Uterus (tissue), 2 donors: Measurements from ENCODE around the gene CNTNAP5.

ENCODE experiments used
- CTCF ChIP-seq, 4 experiments: fragments of 200-600 bp in 2 of 4; fragments of 450-650 bp in 2 of 4; sonication (generic) in 2 of 4; IDR thresholded peaks; one replicate each; pipeline ENCODE4 v1.5.1; 2016 to 2019; ENCODE audit warnings: antibody characterized with exemption in 4 of 4, mild to moderate bottlenecking in 2 of 4, moderate library complexity in 1 of 4
- POLR2A ChIP-seq, 2 donors: fragments of 450-650 bp; IDR thresholded peaks; one replicate each; pipeline ENCODE4 v1.6.1; 2016; ENCODE audit warnings: antibody characterized with exemption in 2 of 2, mild to moderate bottlenecking in 1 of 2, moderate library complexity in 1 of 2

DNA sequence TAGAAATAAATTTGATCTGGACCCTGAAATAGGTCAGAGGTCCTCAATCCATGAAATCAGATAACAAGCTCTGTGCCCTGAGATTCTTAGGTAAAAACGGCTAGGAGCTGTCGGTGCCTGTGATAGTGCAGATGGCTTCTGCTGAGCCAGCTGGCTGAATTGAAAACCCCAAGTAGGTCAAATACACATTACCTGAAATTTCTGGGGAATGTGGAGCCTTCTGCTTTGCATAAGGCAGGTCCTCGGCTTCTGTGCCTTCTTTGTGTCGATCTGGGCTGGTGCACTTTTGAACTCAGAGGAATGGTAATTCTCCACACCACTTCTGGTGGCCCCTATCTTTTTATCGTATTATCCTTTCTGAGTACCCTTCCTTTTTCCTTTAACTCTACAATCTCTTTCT lies 66.6 kb downstream of the CNTNAP5 start:
- TF ChIP-seq CTCF (IDR thresholded peaks at IDR 0.05): no peak
- TF ChIP-seq POLR2A (IDR thresholded peaks at IDR 0.05): no peak
